HCT116 (cell line): Measurements from ENCODE around the gene TSPAN10. TPM values are rescaled to one million over a fixed set of nuclear protein-coding genes. Genes with fewer than 3 reads are reported as not detected.

Source experiments
- ATAC-seq: fragments of 200-7000 bp; cut with Tn5 transposase; 2 replicates; pipeline ENCODE4 v1.9.1; 2020; ENCODE audit warnings: mild to moderate bottlenecking, moderate library complexity
- BruUV-seq: library from RNA; stranded (reverse); fragments of 400-500 nt; replicated peaks from 2 replicates; lab custom pipeline; 2021; lab: Mats Ljungman, UMichigan
- CTCF ChIA-PET: fragments of 300-600 bp; sonication (Branson Sonifier 250); formaldehyde crosslinking; loops from one replicate; lab custom pipeline; 2021; ENCODE audit warnings: antibody characterized with exemption; lab: Charles Lee
- POLR2A ChIA-PET: fragments of 300-600, 350-600 bp; sonication (Branson Sonifier 250); formaldehyde crosslinking; loops from one replicate; lab custom pipeline; 2021; ENCODE audit warnings: antibody characterized with exemption; lab: Charles Lee
- RAD21 ChIA-PET, 2 experiments: fragments of 300-600 bp; sonication (Branson Sonifier 250); formaldehyde crosslinking; loops; one replicate each; lab custom pipeline; 2023; ENCODE audit warnings: low total read pairs in 2 of 2; ENCODE audit not compliant: uncharacterized antibody in 2 of 2, unreplicated experiment in 2 of 2, low non-redundant PET in 1 of 2; lab: Charles Lee
- DNase-seq: peaks from one replicate; pipeline ENCODE4 v3.0.0-alpha.2; 2010; ENCODE audit warnings: low read depth, low spot score
- H2AFZ ChIP-seq: fragments of 200-600 bp; shearing (Covaris generic), sonication (generic); 2 replicates; pipeline ENCODE4 v1.6.1; 2017; ENCODE audit warnings: low read depth, mixed run types, mixed read lengths, antibody characterized with exemption, low read length; ENCODE audit not compliant: poor library complexity, severe bottlenecking
- H3K27ac ChIP-seq: 2 replicates; pipeline ENCODE4 v1.5.1; 2012; ENCODE audit warnings: low read depth, low read length
- H3K27me3 ChIP-seq: fragments of 200-600 bp; sonication (generic); 2 replicates; pipeline ENCODE4 v1.6.1; 2016; ENCODE audit warnings: mixed run types, low read length, mixed read lengths; ENCODE audit not compliant: insufficient read depth
- H3K36me3 ChIP-seq, 2 experiments: fragments of 200-500 bp in 1 of 2; fragments of 200-600 bp in 1 of 2; sonication (Bioruptor generic) in 1 of 2; sonication (generic) in 1 of 2; 2 replicates each; pipeline versions ENCODE4 v1.5.1 to v1.6.1; 2014 to 2016; ENCODE audit warnings: low read length in 2 of 2, inconsistent platforms in 1 of 2, mixed read lengths in 1 of 2, mixed run types in 1 of 2; ENCODE audit not compliant: insufficient read depth in 2 of 2, control insufficient read depth in 1 of 2
- H3K4me1 ChIP-seq, 2 experiments: fragments of 200-600 bp in 1 of 2; sonication (generic) in 1 of 2; 2 replicates each; pipeline versions ENCODE4 v1.5.1 to v1.6.1; 2012 to 2017; ENCODE audit warnings: low read length in 2 of 2, inconsistent platforms in 1 of 2, mild to moderate bottlenecking in 1 of 2, mixed read lengths in 1 of 2, mixed run types in 1 of 2, moderate library complexity in 1 of 2; ENCODE audit not compliant: insufficient read depth in 2 of 2, control insufficient read depth in 1 of 2
- H3K4me2 ChIP-seq: fragments of 200-600 bp; sonication (generic); 2 replicates; pipeline ENCODE4 v1.6.1; 2017; ENCODE audit warnings: mixed run types, low read length, mixed read lengths
- H3K4me3 ChIP-seq, 2 experiments: fragments of 200-600 bp in 1 of 2; sonication (generic) in 1 of 2; replicated peaks in 1 of 2; 2 replicates each; pipeline ENCODE4 v1.5.1; 2011 to 2016; ENCODE audit warnings: low read length in 2 of 2, control low read depth in 1 of 2, low read depth in 1 of 2, mild to moderate bottlenecking in 1 of 2, mixed read lengths in 1 of 2, mixed run types in 1 of 2
- H3K79me2 ChIP-seq: fragments of 200-600 bp; sonication (generic); 2 replicates; pipeline ENCODE4 v1.6.1; 2017; ENCODE audit warnings: mild to moderate bottlenecking, mixed run types, low read length, moderate library complexity, mixed read lengths; ENCODE audit not compliant: insufficient read depth
- H3K9ac ChIP-seq: fragments of 200-600 bp; sonication (generic); 2 replicates; pipeline ENCODE4 v1.6.1; 2016; ENCODE audit warnings: low read length, mixed read lengths
- H3K9me2 ChIP-seq: fragments of 200-600 bp; sonication (generic), shearing (Covaris generic); 2 replicates; pipeline ENCODE4 v1.6.1; 2017; ENCODE audit warnings: mixed run types, mild to moderate bottlenecking, moderate library complexity; ENCODE audit not compliant: insufficient read depth
- H3K9me3 ChIP-seq, 2 experiments: fragments of 200-500 bp in 1 of 2; fragments of 200-600 bp in 1 of 2; sonication (Bioruptor generic) in 1 of 2; sonication (generic) in 1 of 2; 2 replicates each; pipeline ENCODE4 v1.6.1; 2014 to 2017; ENCODE audit warnings: low read length in 2 of 2, mixed read lengths in 2 of 2, inconsistent platforms in 1 of 2, low read depth in 1 of 2, mild to moderate bottlenecking in 1 of 2, mixed run types in 1 of 2, moderate library complexity in 1 of 2; ENCODE audit not compliant: control insufficient read depth in 1 of 2, insufficient read depth in 1 of 2
- H4K20me1 ChIP-seq: fragments of 200-600 bp; sonication (generic), shearing (Covaris generic); 2 replicates; pipeline ENCODE4 v1.6.1; 2017; ENCODE audit warnings: mixed run types, mild to moderate bottlenecking, moderate library complexity; ENCODE audit not compliant: insufficient read depth
- CEBPB ChIP-seq: IDR thresholded peaks from 2 replicates; pipeline ENCODE4 v1.6.1; 2012; ENCODE audit warnings: low read depth
- ELF1 ChIP-seq: IDR thresholded peaks from 2 replicates; pipeline ENCODE4 v1.6.1; 2012; ENCODE audit warnings: low read depth, borderline replicate concordance
- EZH2 ChIP-seq: fragments of 200-600 bp; sonication (generic); IDR thresholded peaks from 2 replicates; pipeline ENCODE4 v1.6.1; 2017; ENCODE audit warnings: antibody characterized with exemption, mixed run types
- EZH2phosphoT487 ChIP-seq: fragments of 200-600 bp; IDR thresholded peaks from 2 replicates; pipeline ENCODE4 v1.6.1; 2018; ENCODE audit warnings: antibody characterized with exemption, borderline replicate concordance
- FOSL1 ChIP-seq: IDR thresholded peaks from 2 replicates; pipeline ENCODE4 v1.6.1; 2012; ENCODE audit warnings: low read depth
- JUND ChIP-seq: IDR thresholded peaks from 2 replicates; pipeline ENCODE4 v1.6.1; 2012
- POLR2AphosphoS5 ChIP-seq: IDR thresholded peaks from 2 replicates; pipeline ENCODE4 v1.6.1; 2011; ENCODE audit warnings: mild to moderate bottlenecking, low read depth, low read length, moderate library complexity
- RAD21 ChIP-seq: IDR thresholded peaks from 2 replicates; pipeline ENCODE4 v1.6.1; 2012; ENCODE audit warnings: low read depth, mild to moderate bottlenecking
- SIN3A ChIP-seq: IDR thresholded peaks from 2 replicates; pipeline ENCODE4 v1.6.1; 2012; ENCODE audit warnings: low read depth
- SP1 ChIP-seq: IDR thresholded peaks from 2 replicates; pipeline ENCODE4 v1.6.1; 2012; ENCODE audit warnings: low read depth
- TCF7L2 ChIP-seq: IDR thresholded peaks from 2 replicates; pipeline ENCODE4 v1.7.0; 2011; ENCODE audit warnings: borderline replicate concordance, inconsistent platforms; ENCODE audit not compliant: insufficient read depth, insufficient read length; ENCODE audit errors: extremely low read depth
- YY1 ChIP-seq: IDR thresholded peaks from 2 replicates; pipeline ENCODE4 v1.6.1; 2011; ENCODE audit warnings: low read length, low read depth, moderate library complexity, mild to moderate bottlenecking; ENCODE audit not compliant: insufficient replicate concordance; ENCODE audit errors: extremely low read depth
- ZFX ChIP-seq: fragments of 450-650 bp; IDR thresholded peaks from 2 replicates; pipeline ENCODE4 v1.6.1; 2017
- ZNF274 ChIP-seq: fragments of 200-500 bp; sonication (Bioruptor generic); IDR thresholded peaks from 2 replicates; pipeline ENCODE4 v1.6.1; 2014; ENCODE audit warnings: mild to moderate bottlenecking, low read depth, low read length, inconsistent platforms
- intact Hi-C: fragments of 100-400 bp; cut with micrococcal nuclease; formaldehyde crosslinking; loops from 2 replicates; pipeline ENCODE4 v1.10.0; 2022
- total RNA-seq: library from RNA; stranded (reverse); gene quantifications from one replicate; pipeline ENCODE4 v1.2.1, GENCODE V29; 2021; ENCODE audit not compliant: unreplicated experiment
- TF ChIP-seq, protein P1 (sequence below), 3 experiments: fragments of 200-600 bp in 1 of 3; sonication (generic) in 1 of 3; IDR thresholded peaks in 2 of 3; conservative IDR thresholded peaks in 1 of 3; 2 replicates each; pipeline ENCODE4 v1.5.1; 2012 to 2017; ENCODE audit warnings: low read depth in 2 of 3, low read length in 2 of 3, antibody characterized with exemption in 1 of 3, borderline replicate concordance in 1 of 3, control low read depth in 1 of 3, mild to moderate bottlenecking in 1 of 3, mixed read lengths in 1 of 3, mixed run types in 1 of 3, moderate library complexity in 1 of 3; ENCODE audit not compliant: insufficient read depth in 1 of 3
- TF ChIP-seq, protein P2 (sequence below): IDR thresholded peaks from 2 replicates; pipeline ENCODE4 v1.6.1; 2012; ENCODE audit warnings: low read depth
- TF ChIP-seq, protein P3 (sequence below): IDR thresholded peaks from 2 replicates; pipeline ENCODE4 v1.6.1; 2011; ENCODE audit warnings: mild to moderate bottlenecking, low read length, moderate library complexity; ENCODE audit not compliant: insufficient replicate concordance; ENCODE audit errors: extremely low read depth

Gene TSPAN10
- total RNA-seq, 1 experiment from 2014 or later, result 2.3 TPM

DNA sequence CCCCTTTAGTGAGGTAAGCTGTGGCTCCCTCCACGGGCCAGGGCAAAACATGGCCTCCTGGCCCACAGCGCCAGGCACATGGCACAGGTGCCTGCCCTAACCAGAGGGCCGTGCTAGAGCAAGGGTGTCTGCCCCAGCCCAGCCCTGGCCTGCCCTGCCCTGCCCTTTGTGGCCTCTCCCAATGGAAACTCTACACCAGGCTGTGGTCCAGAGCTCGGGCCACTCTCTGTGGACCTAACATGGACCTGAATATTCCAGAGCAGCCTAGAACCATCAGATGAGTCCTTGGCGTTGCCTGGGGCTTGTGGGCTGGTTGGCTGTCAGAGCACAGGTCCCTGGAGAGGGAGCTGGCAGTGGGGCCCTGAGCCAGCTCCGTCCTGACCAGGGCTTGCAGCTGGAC, 58.2 kb downstream of the TSPAN10 start:
- H3K9ac ChIP-seq, result no peak overlapping the region
- ChIA-PET POLR2A (no interaction called here), RAD21 (no interaction called here), CTCF (no interaction called here)
- BruUV-seq, result no TSS peak
- H3K79me2 ChIP-seq, result peaks cover 75% of the 10 kb centered on the region; the same call in 1 of the 2 replicates
- H2AFZ ChIP-seq, result no peak overlapping the region
- peaks cover 53 to 80% of the 10 kb centered on the region in 2 experiments for H3K36me3 ChIP-seq
- no peak overlapping the region for H3K4me3 ChIP-seq
- no peaks in the 10 kb centered on the region for H3K9me2 ChIP-seq
- H3K4me1 ChIP-seq, result no peaks in the 10 kb centered on the region; a peak in 1 of 4 replicates
- no peak for DNase-seq
- H4K20me1 ChIP-seq, result no peaks in the 10 kb centered on the region
- ATAC-seq, result no peak
- no peak overlapping the region for H3K4me2 ChIP-seq
- H3K27ac ChIP-seq, result no peak overlapping the region; the same call in 1 of the 2 replicates
- H3K9me3 ChIP-seq, result no peaks in the 10 kb centered on the region
- no peak for TF ChIP-seq FOSL1
- TF ChIP-seq, protein P1, sequence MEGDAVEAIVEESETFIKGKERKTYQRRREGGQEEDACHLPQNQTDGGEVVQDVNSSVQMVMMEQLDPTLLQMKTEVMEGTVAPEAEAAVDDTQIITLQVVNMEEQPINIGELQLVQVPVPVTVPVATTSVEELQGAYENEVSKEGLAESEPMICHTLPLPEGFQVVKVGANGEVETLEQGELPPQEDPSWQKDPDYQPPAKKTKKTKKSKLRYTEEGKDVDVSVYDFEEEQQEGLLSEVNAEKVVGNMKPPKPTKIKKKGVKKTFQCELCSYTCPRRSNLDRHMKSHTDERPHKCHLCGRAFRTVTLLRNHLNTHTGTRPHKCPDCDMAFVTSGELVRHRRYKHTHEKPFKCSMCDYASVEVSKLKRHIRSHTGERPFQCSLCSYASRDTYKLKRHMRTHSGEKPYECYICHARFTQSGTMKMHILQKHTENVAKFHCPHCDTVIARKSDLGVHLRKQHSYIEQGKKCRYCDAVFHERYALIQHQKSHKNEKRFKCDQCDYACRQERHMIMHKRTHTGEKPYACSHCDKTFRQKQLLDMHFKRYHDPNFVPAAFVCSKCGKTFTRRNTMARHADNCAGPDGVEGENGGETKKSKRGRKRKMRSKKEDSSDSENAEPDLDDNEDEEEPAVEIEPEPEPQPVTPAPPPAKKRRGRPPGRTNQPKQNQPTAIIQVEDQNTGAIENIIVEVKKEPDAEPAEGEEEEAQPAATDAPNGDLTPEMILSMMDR (IDR thresholded peaks at IDR 0.05 in 2 of 3, conservative IDR thresholded peaks at IDR 0.05 in 1 of 3; ENCODE audit: borderline replicate concordance in 1 of 3, insufficient read depth in 1 of 3, low read depth in 2 of 3, low read length in 2 of 3), result no peak
- no peak for TF ChIP-seq JUND
- no peak for TF ChIP-seq ZNF274
- TF ChIP-seq, protein P2, sequence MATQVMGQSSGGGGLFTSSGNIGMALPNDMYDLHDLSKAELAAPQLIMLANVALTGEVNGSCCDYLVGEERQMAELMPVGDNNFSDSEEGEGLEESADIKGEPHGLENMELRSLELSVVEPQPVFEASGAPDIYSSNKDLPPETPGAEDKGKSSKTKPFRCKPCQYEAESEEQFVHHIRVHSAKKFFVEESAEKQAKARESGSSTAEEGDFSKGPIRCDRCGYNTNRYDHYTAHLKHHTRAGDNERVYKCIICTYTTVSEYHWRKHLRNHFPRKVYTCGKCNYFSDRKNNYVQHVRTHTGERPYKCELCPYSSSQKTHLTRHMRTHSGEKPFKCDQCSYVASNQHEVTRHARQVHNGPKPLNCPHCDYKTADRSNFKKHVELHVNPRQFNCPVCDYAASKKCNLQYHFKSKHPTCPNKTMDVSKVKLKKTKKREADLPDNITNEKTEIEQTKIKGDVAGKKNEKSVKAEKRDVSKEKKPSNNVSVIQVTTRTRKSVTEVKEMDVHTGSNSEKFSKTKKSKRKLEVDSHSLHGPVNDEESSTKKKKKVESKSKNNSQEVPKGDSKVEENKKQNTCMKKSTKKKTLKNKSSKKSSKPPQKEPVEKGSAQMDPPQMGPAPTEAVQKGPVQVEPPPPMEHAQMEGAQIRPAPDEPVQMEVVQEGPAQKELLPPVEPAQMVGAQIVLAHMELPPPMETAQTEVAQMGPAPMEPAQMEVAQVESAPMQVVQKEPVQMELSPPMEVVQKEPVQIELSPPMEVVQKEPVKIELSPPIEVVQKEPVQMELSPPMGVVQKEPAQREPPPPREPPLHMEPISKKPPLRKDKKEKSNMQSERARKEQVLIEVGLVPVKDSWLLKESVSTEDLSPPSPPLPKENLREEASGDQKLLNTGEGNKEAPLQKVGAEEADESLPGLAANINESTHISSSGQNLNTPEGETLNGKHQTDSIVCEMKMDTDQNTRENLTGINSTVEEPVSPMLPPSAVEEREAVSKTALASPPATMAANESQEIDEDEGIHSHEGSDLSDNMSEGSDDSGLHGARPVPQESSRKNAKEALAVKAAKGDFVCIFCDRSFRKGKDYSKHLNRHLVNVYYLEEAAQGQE, result no peak
- TF ChIP-seq ZFX, result no peak
- no peak for TF ChIP-seq SP1
- TF ChIP-seq POLR2AphosphoS5, result no peak
- TF ChIP-seq TCF7L2, result no peak
- no peak for TF ChIP-seq RAD21
- TF ChIP-seq YY1, result no peak
- no peak for TF ChIP-seq EZH2
- TF ChIP-seq SIN3A, result no peak
- TF ChIP-seq, protein P3, sequence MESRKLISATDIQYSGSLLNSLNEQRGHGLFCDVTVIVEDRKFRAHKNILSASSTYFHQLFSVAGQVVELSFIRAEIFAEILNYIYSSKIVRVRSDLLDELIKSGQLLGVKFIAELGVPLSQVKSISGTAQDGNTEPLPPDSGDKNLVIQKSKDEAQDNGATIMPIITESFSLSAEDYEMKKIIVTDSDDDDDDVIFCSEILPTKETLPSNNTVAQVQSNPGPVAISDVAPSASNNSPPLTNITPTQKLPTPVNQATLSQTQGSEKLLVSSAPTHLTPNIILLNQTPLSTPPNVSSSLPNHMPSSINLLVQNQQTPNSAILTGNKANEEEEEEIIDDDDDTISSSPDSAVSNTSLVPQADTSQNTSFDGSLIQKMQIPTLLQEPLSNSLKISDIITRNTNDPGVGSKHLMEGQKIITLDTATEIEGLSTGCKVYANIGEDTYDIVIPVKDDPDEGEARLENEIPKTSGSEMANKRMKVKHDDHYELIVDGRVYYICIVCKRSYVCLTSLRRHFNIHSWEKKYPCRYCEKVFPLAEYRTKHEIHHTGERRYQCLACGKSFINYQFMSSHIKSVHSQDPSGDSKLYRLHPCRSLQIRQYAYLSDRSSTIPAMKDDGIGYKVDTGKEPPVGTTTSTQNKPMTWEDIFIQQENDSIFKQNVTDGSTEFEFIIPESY, result no peak
- TF ChIP-seq ELF1, result no peak
- TF ChIP-seq EZH2phosphoT487, result no peak
- TF ChIP-seq CEBPB, result no peak
- TF ChIP-seq, all 23 proteins: peak for 0
- H3K27me3 ChIP-seq, result no peaks in the 10 kb centered on the region
- intact Hi-C loops, result loop anchor here (10.0 kb wide), 1 partner anchor 140 kb away; the partner anchor contains the start of gene FAAP100
